MCF 10A (cell line): ENCODE data around the gene ABLIM2. TPM values are rescaled to one million over a fixed set of nuclear protein-coding genes. Genes with fewer than 3 reads are reported as not detected.

Source experiments
- BruUV-seq: library from RNA; stranded (reverse); fragments of 400-500 nt; replicated peaks from 2 replicates; lab custom pipeline; 2021; lab: Mats Ljungman, UMichigan
- CTCF ChIA-PET: fragments of 300-600 bp; sonication (Branson Sonifier 250); formaldehyde crosslinking; extraction: SDS; loops from one replicate; lab custom pipeline; 2021; ENCODE audit warnings: antibody characterized with exemption, inconsistent platforms; lab: Yijun Ruan, JAX
- POLR2A ChIA-PET: fragments of 300-600, 350-650 bp; sonication (Branson Sonifier 250); formaldehyde crosslinking; extraction: SDS; loops from one replicate; lab custom pipeline; 2020; ENCODE audit warnings: antibody characterized with exemption, inconsistent platforms; lab: Yijun Ruan, JAX
- DNase-seq: peaks from one replicate; pipeline ENCODE4 v3.0.0-alpha.2; 2018; ENCODE audit not compliant: unreplicated experiment
- H3K27ac Mint-ChIP-seq: one replicate; pipeline ENCODE4 v1.8.0; 2022; ENCODE audit warnings: mild to moderate bottlenecking, low read depth, mixed read lengths; ENCODE audit not compliant: unreplicated experiment
- H3K27me3 Mint-ChIP-seq: one replicate; pipeline ENCODE4 v1.8.0; 2022; ENCODE audit warnings: mixed read lengths; ENCODE audit not compliant: insufficient read depth, unreplicated experiment
- H3K36me3 Mint-ChIP-seq: one replicate; pipeline ENCODE4 v1.8.0; 2022; ENCODE audit warnings: mild to moderate bottlenecking, moderate library complexity, mixed read lengths; ENCODE audit not compliant: insufficient read depth, unreplicated experiment
- H3K4me1 Mint-ChIP-seq: one replicate; pipeline ENCODE4 v1.8.0; 2022; ENCODE audit warnings: mixed read lengths; ENCODE audit not compliant: insufficient read depth, unreplicated experiment
- H3K4me3 Mint-ChIP-seq: one replicate; pipeline ENCODE4 v1.8.0; 2022; ENCODE audit warnings: mild to moderate bottlenecking, moderate library complexity, mixed read lengths; ENCODE audit not compliant: unreplicated experiment
- H3K9me3 Mint-ChIP-seq: one replicate; pipeline ENCODE4 v1.8.0; 2022; ENCODE audit warnings: mixed read lengths; ENCODE audit not compliant: unreplicated experiment
- CTCF ChIP-seq: fragments of 200-600 bp; IDR thresholded peaks from one replicate; pipeline ENCODE4 v1.8.0; 2022; ENCODE audit warnings: antibody characterized with exemption, mild to moderate bottlenecking; ENCODE audit not compliant: unreplicated experiment
- intact Hi-C: fragments of 100-400 bp; cut with micrococcal nuclease; formaldehyde crosslinking; loops from 2 replicates; pipeline ENCODE4 v1.14.1; 2022
- total RNA-seq: library from RNA; stranded (reverse); gene quantifications from 2 replicates; pipeline ENCODE4 v1.2.3, GENCODE V29; 2022

The ABLIM2 gene
- total RNA-seq, 1 experiment from 2014 or later, result 5.3 TPM

- BruUV-seq, result no TSS peak
- TF ChIP-seq CTCF, result no peak
- Mint-ChIP-seq H3K27me3 (peaks cover 35% of the 10 kb centered on the region), H3K36me3 (no peaks in the 10 kb centered on the region), H3K27ac (no peak overlapping the region), H3K4me3 (no peak overlapping the region), H3K9me3 (no peaks in the 10 kb centered on the region), H3K4me1 (peaks cover 6% of the 10 kb centered on the region)
- intact Hi-C loops, result no loop called here
- CTCF ChIA-PET, result no interaction called here
- POLR2A ChIA-PET, result interaction anchor here (0.5 kb wide), 1 partner anchor 46 kb away, joined by 4 read pairs; no protein-coding TSS in a partner anchor
- no peak for DNase-seq
Observed at GRCh38 chr4:8081621-8082516, 76.7 kb downstream of the ABLIM2 start.

DNA sequence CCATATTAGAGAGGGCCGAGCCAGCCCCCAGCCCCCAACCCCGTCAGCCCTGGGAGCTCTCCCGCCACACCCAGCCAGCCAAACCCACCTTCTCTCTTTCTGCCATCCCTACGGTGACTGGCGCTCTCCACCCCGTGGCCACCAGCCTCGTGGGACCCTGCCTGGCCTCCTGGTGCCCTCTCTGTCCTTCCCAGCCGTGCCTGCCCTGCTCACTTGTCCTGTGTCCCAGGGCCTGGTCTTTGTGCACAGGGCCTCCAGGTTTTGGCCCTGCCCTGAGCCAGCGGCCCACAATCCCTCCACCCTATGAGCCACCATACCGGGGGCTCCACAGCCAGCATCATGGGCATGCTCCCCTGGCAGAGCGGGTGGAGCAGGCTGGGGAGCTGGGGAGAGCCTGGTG lies 77.4 kb downstream of the ABLIM2 start:
- no peaks in the 10 kb centered on the region for H3K9me3 Mint-ChIP-seq
- H3K27ac Mint-ChIP-seq, result no peak overlapping the region
- CTCF ChIA-PET, result no interaction called here
- H3K27me3 Mint-ChIP-seq, result peaks cover 35% of the 10 kb centered on the region
- POLR2A ChIA-PET, result interaction anchor here (0.5 kb wide), 1 partner anchor 45 kb away, joined by 4 read pairs; no protein-coding TSS in a partner anchor
- no peaks in the 10 kb centered on the region for H3K4me1 Mint-ChIP-seq
- no peak for TF ChIP-seq CTCF
- intact Hi-C loops, result no loop called here
- no peak for DNase-seq
- H3K36me3 Mint-ChIP-seq, result no peaks in the 10 kb centered on the region
- H3K4me3 Mint-ChIP-seq, result no peak overlapping the region
- BruUV-seq, result no TSS peak

DNA sequence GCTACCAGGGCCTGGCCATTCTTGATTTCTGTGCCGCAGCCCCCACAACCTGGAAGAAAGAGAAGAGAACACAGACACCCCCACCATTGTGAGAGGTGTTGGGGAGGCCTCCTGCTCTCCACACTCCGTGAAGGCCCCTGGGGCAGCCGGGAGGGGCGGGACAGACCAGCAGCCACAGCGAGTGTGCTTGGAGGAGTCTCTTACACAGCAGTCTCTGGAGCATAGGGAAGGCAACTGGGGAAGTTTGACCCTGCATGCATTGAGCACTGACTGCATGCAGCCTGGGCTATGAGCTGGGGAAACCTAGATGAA lies 77.9 kb downstream of the ABLIM2 start:
- Mint-ChIP-seq H3K4me1 (no peaks in the 10 kb centered on the region), H3K4me3 (no peak overlapping the region), H3K36me3 (no peaks in the 10 kb centered on the region), H3K27ac (no peak overlapping the region), H3K9me3 (no peaks in the 10 kb centered on the region), H3K27me3 (peaks cover 35% of the 10 kb centered on the region)
- intact Hi-C loops, result no loop called here
- CTCF ChIA-PET, result no interaction called here
- DNase-seq, result no peak
- BruUV-seq, result no TSS peak
- POLR2A ChIA-PET, result no interaction called here
- TF ChIP-seq CTCF, result no peak

DNA sequence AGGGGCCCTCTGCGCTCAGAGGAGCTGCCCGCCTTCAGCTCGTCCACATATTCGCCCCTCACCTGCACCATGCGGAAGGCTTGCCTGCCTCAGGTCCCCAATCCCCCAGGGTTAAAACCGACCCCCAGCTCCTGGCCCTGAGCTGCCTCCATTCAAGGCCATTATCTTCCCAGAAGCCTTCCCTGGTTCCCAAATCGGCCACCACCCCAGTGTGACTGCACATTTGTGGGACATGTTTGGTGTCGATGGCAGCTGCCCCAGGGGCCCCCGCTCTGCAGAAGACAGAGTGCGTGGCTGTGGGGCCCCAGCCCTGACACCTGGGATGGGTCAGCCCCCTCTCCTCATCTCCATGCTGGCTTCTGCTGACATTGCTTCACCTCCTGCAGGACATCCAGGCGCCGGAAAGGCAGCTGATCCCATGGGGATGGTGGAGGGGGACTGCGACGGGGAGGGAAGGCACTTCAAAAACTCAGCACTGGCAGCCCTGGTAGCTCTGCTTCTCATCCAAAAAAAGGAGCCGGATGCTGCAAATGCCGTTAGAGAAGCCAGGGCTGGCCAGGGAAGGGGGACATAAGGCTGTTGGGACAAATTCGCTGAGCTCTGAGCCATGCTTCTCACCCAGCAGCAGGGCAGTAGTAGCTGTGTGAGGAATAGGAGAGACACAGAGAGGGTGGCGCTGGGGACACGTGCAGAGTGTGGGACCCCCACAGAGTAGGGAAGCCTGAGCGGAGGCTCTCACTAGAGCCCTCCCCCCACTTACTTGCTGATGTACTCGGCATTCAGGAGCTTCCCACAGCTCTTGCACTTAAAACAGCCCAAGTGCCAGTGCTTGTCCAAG lies 78.5 kb downstream of the ABLIM2 start:
- no peak for TF ChIP-seq CTCF
- Mint-ChIP-seq H3K27me3 (peaks cover 35% of the 10 kb centered on the region), H3K9me3 (no peaks in the 10 kb centered on the region), H3K27ac (no peak overlapping the region), H3K4me1 (no peaks in the 10 kb centered on the region), H3K36me3 (no peaks in the 10 kb centered on the region), H3K4me3 (no peak overlapping the region)
- CTCF ChIA-PET, result interaction anchor here (0.5 to 0.7 kb wide), 3 partner anchors 219 to 466 kb away, joined by 3 read pairs; no protein-coding TSS in a partner anchor
- intact Hi-C loops, result no loop called here
- DNase-seq, result no peak
- no TSS peak for BruUV-seq
- POLR2A ChIA-PET, result no interaction called here
